ENCODE results near the gene MT3. TPM values are rescaled to one million over a fixed set of nuclear protein-coding genes. Genes with fewer than 3 reads are reported as not detected.

MT3 gene
- total RNA-seq, 1 donor from 2014 or later: not detected

- no peak overlapping the region for H3K27ac ChIP-seq
- no peak for ATAC-seq
- no peak for TF ChIP-seq CTCF (IDR thresholded peaks at IDR 0.05)
- no peaks in the 10 kb centered on the region for H3K9me3 ChIP-seq
- no peaks in the 10 kb centered on the region for H3K27me3 ChIP-seq (ENCODE audit: low read depth)
- no peak overlapping the region for H3K4me3 ChIP-seq
- DNase-seq: no peak
- intact Hi-C loops (cut with DNase I): no loop called here
- peaks cover 40% of the 10 kb centered on the region for H3K4me1 ChIP-seq
- H3K36me3 ChIP-seq: no peaks in the 10 kb centered on the region
Measured at GRCh38 chr16:56613706-56614105, 24.4 kb downstream of the MT3 start.

GRCh38 chr16:56614549-56614991 lies 25.2 kb downstream of the MT3 start:
- H3K4me1 ChIP-seq: peaks cover 40% of the 10 kb centered on the region

GRCh38 chr16:56615353-56615752 lies 26.0 kb downstream of the MT3 start:
- H3K27ac ChIP-seq: no peak overlapping the region
- H3K27me3 ChIP-seq (ENCODE audit: low read depth): no peaks in the 10 kb centered on the region
- H3K4me3 ChIP-seq: no peak overlapping the region
- H3K36me3 ChIP-seq: no peaks in the 10 kb centered on the region
- no peaks in the 10 kb centered on the region for H3K9me3 ChIP-seq
- no peak for TF ChIP-seq CTCF (IDR thresholded peaks at IDR 0.05)
- no peak for ATAC-seq
- intact Hi-C loops (cut with DNase I): no loop called here
- H3K4me1 ChIP-seq: peaks cover 34% of the 10 kb centered on the region
- DNase-seq: no peak

More at GRCh38 chr16:56614549-56614991, 25.2 kb downstream of the MT3 start:
- Histone ChIP-seq H3K9me3 (no peaks in the 10 kb centered on the region), H3K27me3 (ENCODE audit: low read depth) (no peaks in the 10 kb centered on the region), H3K4me3 (no peak overlapping the region), H3K36me3 (no peaks in the 10 kb centered on the region), H3K27ac (no peak overlapping the region)
- intact Hi-C loops (cut with DNase I): no loop called here
- TF ChIP-seq CTCF (IDR thresholded peaks at IDR 0.05): no peak
- DNase-seq: no peak
- ATAC-seq: no peak

- ATAC-seq (peak; percentile 36 to 37), DNase-seq (no peak)
- no peaks in the 10 kb centered on the region for H3K9me3 ChIP-seq
- H3K27me3 ChIP-seq (ENCODE audit: low read depth): no peaks in the 10 kb centered on the region
- peak overlapping the region; percentile 63 for H3K27ac ChIP-seq
- intact Hi-C loops (cut with DNase I): no loop called here
- H3K4me3 ChIP-seq: peak overlapping the region; percentile 52
- no peak for TF ChIP-seq CTCF (IDR thresholded peaks at IDR 0.05)
- H3K36me3 ChIP-seq: no peaks in the 10 kb centered on the region
- H3K4me1 ChIP-seq: peaks cover 20% of the 10 kb centered on the region
Measured at GRCh38 chr16:56616608-56617211, 27.4 kb downstream of the MT3 start.

GRCh38 chr16:56617212-56618085 lies 28.1 kb downstream of the MT3 start:
- intact Hi-C loops (cut with DNase I): no loop called here
- H3K36me3 ChIP-seq: no peaks in the 10 kb centered on the region
- no peaks in the 10 kb centered on the region for H3K27me3 ChIP-seq (ENCODE audit: low read depth)
- H3K27ac ChIP-seq: peak overlapping the region; percentile 63
- no peaks in the 10 kb centered on the region for H3K9me3 ChIP-seq
- peak; percentile 81 for DNase-seq
- peak; percentile 88 to 94 for ATAC-seq
- TF ChIP-seq CTCF (IDR thresholded peaks at IDR 0.05): peak; percentile 12
- peaks cover 17% of the 10 kb centered on the region for H3K4me1 ChIP-seq
- peak overlapping the region; percentile 52 for H3K4me3 ChIP-seq
